ENCODE data around the gene ADCY10. TPM values are rescaled to one million over a fixed set of nuclear protein-coding genes. Genes with fewer than 3 reads are reported as not detected.
A peak's percentile ranks its signal among the peaks of the same experiment; 100 is the strongest.

ADCY10 gene
- total and polyA plus RNA-seq, 2 of the 4 experiments (the other 2 are of a cell fraction), result under 0.01 to 0.03 TPM

GRCh38 chr1:167957710-167958109 lies 43.8 kb upstream of the ADCY10 start:
- H3K14ac ChIP-seq (replicated peaks; ENCODE audit: low read depth, low read length), result no peak overlapping the region
- peaks cover 3% of the 10 kb centered on the region; the same call in 1 of the 2 replicates for H3K9me1 ChIP-seq (ENCODE audit: insufficient read depth, low read length)
- no peak overlapping the region for H3K9ac ChIP-seq (ENCODE audit: low read depth, low read length)
- H3K4me3 ChIP-seq (ENCODE audit: insufficient read depth, low read depth, low read length), result no peak overlapping the region
- H2BK20ac ChIP-seq (ENCODE audit: low read depth, low read length), result no peak overlapping the region
- peaks cover 15% of the 10 kb centered on the region for H3K36me3 ChIP-seq (ENCODE audit: control insufficient read depth, insufficient read depth, low read length)
- H3K4ac ChIP-seq (ENCODE audit: low read depth, low read length), result no peak overlapping the region
- H2BK5ac ChIP-seq (ENCODE audit: low read depth, low read length, poor library complexity, severe bottlenecking), result no peak overlapping the region
- no peak overlapping the region for H4K5ac ChIP-seq (ENCODE audit: low read depth, low read length)
- no TSS peak for BruUV-seq (replicated peaks)
- no peak overlapping the region for H2BK15ac ChIP-seq (ENCODE audit: low read depth, low read length)
- no peak overlapping the region for H4K91ac ChIP-seq (ENCODE audit: insufficient read depth, low read depth, low read length)
- no peak overlapping the region for H2BK120ac ChIP-seq (ENCODE audit: low read depth, low read length)
- no peak overlapping the region for H3K23ac ChIP-seq (ENCODE audit: low read depth, low read length)
- TF ChIP-seq FOS (IDR thresholded peaks at IDR 0.05; ENCODE audit: low read depth, low read length), result peak; percentile 50; the same call in 1 of the 2 replicates
- no peak for TF ChIP-seq NFE2L2 (IDR thresholded peaks at IDR 0.05; ENCODE audit: low read depth, low read length)
- H3K27me3 ChIP-seq (ENCODE audit: control insufficient read depth, insufficient read depth, low read length), result no peaks in the 10 kb centered on the region
- ATAC-seq (ENCODE audit: low read depth) (no peak), DNase-seq (peak; percentile 38)
- H3K79me1 ChIP-seq (ENCODE audit: low read depth in 1 of 2, low read length in 2 of 2), result peaks cover 24 to 37% of the 10 kb centered on the region in 2 experiments
- in situ Hi-C loops (cut with MboI; ENCODE audit: low sequenced_read_pairs), result no loop called here
- ChIA-PET POLR2A (ENCODE audit: unreplicated experiment) (no interaction called here), CTCF (no interaction called here)
- no peaks in the 10 kb centered on the region for H3K9me3 ChIP-seq (ENCODE audit: control insufficient read depth, insufficient read depth, low read length)
- intact Hi-C loops (cut with micrococcal nuclease), result loop anchor here (5.0 kb wide), 2 partner anchors 35 to 110 kb away; no protein-coding TSS in a partner anchor
- H2AFZ ChIP-seq (replicated peaks; ENCODE audit: low read length, poor library complexity), result no peak overlapping the region
- no peak overlapping the region for H2AK9ac ChIP-seq (replicated peaks; ENCODE audit: low read depth, low read length, poor library complexity)
- H4K20me1 ChIP-seq (ENCODE audit: insufficient read depth, low read length), result peaks cover 20% of the 10 kb centered on the region; the same call in 1 of the 2 replicates
- H4K8ac ChIP-seq (ENCODE audit: low read depth in 2 of 2, low read length in 2 of 2), result no peak overlapping the region
- no peak overlapping the region for H3K27ac ChIP-seq (ENCODE audit: insufficient read depth, low read length)
- no peak overlapping the region for H2AK5ac ChIP-seq (ENCODE audit: low read depth, low read length)
- H3K18ac ChIP-seq (ENCODE audit: low read depth, low read length), result no peak overlapping the region
- no peak overlapping the region for H3K56ac ChIP-seq (ENCODE audit: extremely low read depth, insufficient read depth, low read length)
- no peaks in the 10 kb centered on the region for H3K4me1 ChIP-seq (ENCODE audit: control insufficient read depth, insufficient read depth, low read length)
- no peak overlapping the region for H3K4me2 ChIP-seq (ENCODE audit: low read depth, low read length)
- dilution Hi-C loops (cut with HindIII; ENCODE audit: low sequenced_read_pairs, unreplicated experiment), result no loop called here

All from IMR-90 (cell line).